HG03196 (cell line): ENCODE data around the gene KRTAP10-7.
"Not testable (repeated sequence)": the region's sequence is repeated elsewhere in the genome, so short reads cannot be mapped to it uniquely, and the experiment has no call there.

ENCODE experiments used
- ATAC-seq: cut with Tn5 transposase; IDR thresholded peaks from one replicate; pipeline ENCODE4 v1.9.1; 2021; ENCODE audit not compliant: unreplicated experiment

KRTAP10-7 gene

DNA sequence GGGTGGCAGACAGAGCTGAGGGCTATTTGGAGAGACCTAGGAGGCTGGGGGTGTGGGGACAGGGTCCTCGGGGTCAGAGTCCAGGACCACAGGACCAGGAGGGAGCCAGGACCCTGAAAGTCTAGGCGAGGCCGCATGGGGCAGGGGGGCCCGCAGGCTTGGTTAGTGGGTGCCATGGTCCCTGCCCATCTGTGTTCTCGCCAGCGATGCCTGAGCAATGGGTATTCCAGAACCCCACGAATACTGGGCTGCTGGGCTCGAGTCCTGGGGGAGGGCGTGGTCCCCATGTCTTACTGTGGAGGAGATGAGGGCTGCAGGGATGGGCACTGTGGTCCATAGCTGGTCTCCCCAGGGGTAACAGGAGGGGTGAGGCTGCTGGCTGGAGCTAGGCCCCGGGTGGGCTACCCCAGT lies 10.1 kb upstream of the KRTAP10-7 start:
- ATAC-seq, result no peak

- not testable (repeated sequence) for ATAC-seq
Observed at GRCh38 chr21:44590897-44591800, 9.2 kb upstream of the KRTAP10-7 start.

DNA sequence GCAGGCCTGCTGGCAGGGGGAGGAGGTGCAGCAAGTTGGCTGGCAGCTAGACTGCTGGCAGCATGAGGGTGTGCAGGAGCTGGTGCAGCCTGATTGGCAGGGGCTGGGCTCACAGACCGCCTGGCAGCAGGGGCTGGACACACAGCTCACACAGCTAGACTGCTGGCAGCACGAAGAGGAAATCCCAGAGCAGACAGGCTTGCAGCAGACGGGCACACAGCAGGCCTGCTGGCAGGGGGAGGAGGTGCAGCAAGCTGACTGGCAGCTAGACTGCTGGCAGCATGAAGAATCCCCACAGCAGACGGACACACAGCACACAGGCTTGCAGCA lies 8.6 kb upstream of the KRTAP10-7 start:
- ATAC-seq, result not testable (repeated sequence)

GRCh38 chr21:44592446-44593311 lies 7.7 kb upstream of the KRTAP10-7 start, which contains the start of gene KRTAP10-6:
Gene KRTAP10-6 (minus strand): TSS chr21:44592505. CDS start chr21:44592484, 21 bp downstream.
- no peak for ATAC-seq

DNA sequence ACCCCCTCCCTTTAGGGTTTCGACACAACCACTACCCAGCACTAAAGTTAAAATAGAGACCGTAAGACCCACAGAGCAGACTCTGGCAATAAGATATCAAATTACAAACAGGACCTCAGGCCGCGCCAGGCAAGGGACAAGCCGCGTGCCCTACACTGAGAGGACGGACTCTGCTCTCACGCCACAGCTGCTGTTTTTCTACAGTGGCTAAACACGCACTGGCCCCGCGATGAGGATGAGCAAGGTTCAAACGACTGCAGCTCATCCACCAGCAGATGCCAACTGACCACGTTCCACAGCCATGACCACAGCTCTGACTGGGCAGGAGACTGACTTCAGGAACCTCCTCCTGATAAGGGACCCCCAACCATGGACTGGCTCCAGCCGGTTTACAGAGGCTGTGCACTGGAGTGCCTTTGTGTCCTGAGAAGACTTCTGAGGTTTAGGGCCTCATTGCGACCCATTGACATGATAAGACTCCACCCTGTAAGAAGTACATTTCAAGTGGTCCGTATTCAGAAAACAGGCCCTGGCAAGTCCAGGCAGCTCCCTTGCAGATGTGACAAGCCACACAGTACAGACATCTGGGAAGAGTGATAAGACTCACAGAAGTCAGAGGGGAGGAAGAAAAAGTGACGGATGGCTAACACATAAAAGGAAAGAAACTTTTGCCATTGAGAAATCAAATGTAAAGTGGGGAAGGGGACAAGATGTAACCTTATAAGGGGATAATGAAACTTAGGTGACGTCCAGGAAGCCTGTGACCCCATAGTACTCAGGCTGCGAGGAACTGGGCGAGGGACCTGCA lies 6.6 kb upstream of the KRTAP10-7 start:
- ATAC-seq, result no peak

- ATAC-seq, result no peak
Observed at GRCh38 chr21:44594406-44594916, 5.9 kb upstream of the KRTAP10-7 start.

- ATAC-seq, result no peak
Observed at GRCh38 chr21:44595524-44595923, 4.9 kb upstream of the KRTAP10-7 start.

DNA sequence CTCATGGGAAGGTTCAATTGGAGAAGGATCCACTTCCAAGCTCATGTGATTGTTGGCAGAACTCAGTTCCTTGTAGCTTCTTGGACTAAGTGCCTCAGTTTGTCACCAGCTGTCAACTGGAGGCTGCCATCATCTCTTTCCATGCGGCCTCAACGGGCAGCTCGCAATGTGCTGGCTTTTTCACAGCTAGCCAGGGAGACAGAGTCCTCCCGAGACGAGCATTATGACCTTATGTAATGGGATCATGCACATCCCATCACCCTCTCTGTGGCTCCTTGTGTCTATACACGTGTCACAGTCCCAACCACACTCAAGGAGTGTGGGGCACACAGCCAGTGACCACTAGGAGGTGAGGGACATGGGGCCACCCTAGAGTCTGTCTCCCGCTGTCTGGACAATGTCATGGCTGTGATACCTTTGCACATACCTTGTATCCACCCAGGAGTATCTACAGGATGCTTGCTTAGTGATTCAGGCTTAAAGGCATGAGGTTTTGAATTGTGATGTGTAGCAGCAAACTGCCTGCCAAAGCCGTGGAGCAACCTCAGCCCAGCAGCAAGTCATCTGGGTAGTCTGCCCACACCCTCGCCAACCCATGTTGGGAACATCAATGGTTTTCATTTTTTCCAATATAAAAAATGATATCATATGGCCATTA lies 4.2 kb upstream of the KRTAP10-7 start:
- no peak for ATAC-seq

DNA sequence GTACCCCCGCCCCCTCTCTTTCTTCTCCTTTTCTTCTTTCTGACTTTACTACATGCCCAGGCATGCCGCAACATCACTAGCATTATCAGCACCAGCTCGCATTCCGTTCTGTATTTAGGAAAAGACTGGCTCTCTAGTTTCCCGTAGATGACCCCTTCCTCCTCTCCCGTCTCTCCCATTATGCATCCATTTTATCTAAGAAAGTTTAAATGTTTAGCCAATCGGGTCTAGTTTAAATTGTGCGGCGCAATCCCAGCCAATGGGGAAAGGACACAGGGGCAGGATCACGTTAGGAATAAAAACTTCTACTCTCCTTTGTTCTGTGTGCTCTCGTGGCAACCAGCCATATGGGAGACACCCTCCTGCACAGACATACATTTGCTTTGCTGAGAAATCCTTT lies 2.3 kb upstream of the KRTAP10-7 start:
- no peak for ATAC-seq

GRCh38 chr21:44599264-44600029 lies 950 bp upstream of the KRTAP10-7 start:
- ATAC-seq, result no peak

- ATAC-seq, result not testable (repeated sequence)
Observed at GRCh38 chr21:44601091-44601490, 694 bp downstream of the KRTAP10-7 start.

- ATAC-seq, result no peak
Observed at GRCh38 chr21:44601596-44602462, 1.4 kb downstream of the KRTAP10-7 start.

- ATAC-seq, result no peak
Observed at GRCh38 chr21:44602463-44602850, 2.1 kb downstream of the KRTAP10-7 start.

DNA sequence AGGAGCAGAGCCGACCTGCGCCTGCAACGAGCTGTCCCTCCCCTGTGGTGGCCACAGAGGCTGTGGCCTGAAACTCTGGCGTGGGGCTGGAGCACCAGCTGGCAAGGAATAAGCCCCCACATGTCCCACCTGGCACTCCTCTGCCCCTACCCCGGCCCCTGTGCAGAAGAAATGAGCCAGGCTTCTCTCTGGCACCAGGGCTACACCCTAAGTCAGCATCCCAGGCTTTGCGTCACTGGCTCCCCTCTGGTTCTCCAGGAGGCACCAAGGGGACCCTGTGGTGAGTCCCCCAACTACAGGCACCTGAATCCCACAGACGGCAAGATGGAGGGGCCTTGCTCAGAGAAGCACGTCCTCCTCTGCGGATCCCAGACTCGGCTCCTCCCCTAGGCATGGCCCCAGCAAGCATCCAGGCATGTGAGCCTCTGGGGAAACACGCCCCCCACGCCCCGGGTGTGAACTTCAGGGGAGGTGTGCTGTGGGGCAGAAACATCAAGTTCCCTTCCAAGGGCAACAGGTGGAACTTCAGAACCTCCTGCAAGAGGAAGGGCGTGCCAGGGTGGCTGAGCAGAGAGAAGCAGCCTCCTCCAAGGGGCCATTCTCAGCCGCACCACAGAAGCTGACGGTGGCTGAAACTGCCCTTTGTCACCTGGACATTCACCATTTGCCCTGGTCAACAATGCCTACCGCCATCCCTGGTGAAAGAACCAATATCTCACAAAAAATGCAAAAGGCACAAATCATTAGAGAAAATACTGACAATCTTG lies 2.9 kb downstream of the KRTAP10-7 start:
- ATAC-seq, result no peak

GRCh38 chr21:44603911-44604310 lies 3.5 kb downstream of the KRTAP10-7 start:
- no peak for ATAC-seq

DNA sequence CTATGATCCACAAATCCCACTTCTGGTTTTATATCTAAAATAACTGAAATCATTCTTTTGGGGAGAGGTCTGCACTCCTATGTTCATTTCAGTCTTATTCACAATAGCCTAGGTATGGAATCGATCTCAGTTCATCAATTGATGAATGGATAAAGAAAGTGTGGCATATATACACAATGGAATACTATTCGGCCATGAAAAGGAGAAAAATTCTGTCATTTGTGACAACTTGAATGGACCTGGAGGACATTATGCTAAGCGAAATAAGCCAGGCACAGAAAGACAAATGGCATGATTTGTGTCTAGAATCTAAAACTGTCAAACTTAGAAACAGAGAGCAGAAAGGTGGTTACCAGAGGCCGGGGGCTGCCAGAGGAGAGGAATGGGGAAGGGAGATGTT lies 6.1 kb downstream of the KRTAP10-7 start:
- no peak for ATAC-seq

- ATAC-seq, result no peak
Observed at GRCh38 chr21:44609193-44609592, 8.8 kb downstream of the KRTAP10-7 start.
